Endothelial cell of umbilical vein (primary cell): ENCODE data around the gene ATXN7L2. TPM values are rescaled to one million over a fixed set of nuclear protein-coding genes. Genes with fewer than 3 reads are reported as not detected.

Experiments
- BruUV-seq: library from RNA; stranded (reverse); fragments of 400-500 nt; replicated peaks from 2 replicates; lab custom pipeline; 2021; lab: Mats Ljungman, UMichigan
- CTCF ChIA-PET: fragments of 300-600, 350-600 bp; sonication (Branson Sonifier 250); formaldehyde crosslinking; loops from one replicate; lab custom pipeline; 2021; ENCODE audit warnings: antibody characterized with exemption, inconsistent platforms; lab: Charles Lee
- POLR2A ChIA-PET: fragments of 300-600, 350-600 bp; sonication (Branson Sonifier 250); formaldehyde crosslinking; loops from one replicate; lab custom pipeline; 2021; ENCODE audit warnings: antibody characterized with exemption, inconsistent platforms; lab: Charles Lee
- DNase-seq: peaks from one replicate; pipeline ENCODE4 v3.0.0-alpha.2; 2011; ENCODE audit warnings: low read depth, low spot score
- FAIRE-seq: peaks from 2 replicates; lab custom pipeline; 2011; peaks lifted over from hg19 to GRCh38; lab: Jason Lieb, UNC
- H2AFZ ChIP-seq: 2 replicates; pipeline ENCODE4 v1.6.0; 2012; ENCODE audit warnings: low read depth, low read length, control low read depth, inconsistent platforms
- H3K27ac ChIP-seq: 2 replicates; pipeline ENCODE4 v1.5.1; 2011; ENCODE audit warnings: low read depth, mild to moderate bottlenecking, control low read depth, low read length, moderate library complexity; ENCODE audit not compliant: insufficient read depth
- H3K27me3 ChIP-seq, 2 experiments: 2 replicates each; pipeline versions ENCODE4 v1.6.0 to v1.6.1; 2011; ENCODE audit warnings: low read length in 2 of 2, mixed read lengths in 1 of 2; ENCODE audit not compliant: control insufficient read depth in 2 of 2, insufficient read depth in 2 of 2
- H3K36me3 ChIP-seq, 2 experiments: 2 replicates in 1 of 2; 3 replicates in 1 of 2; pipeline ENCODE4 v1.5.1; 2011; ENCODE audit warnings: low read length in 2 of 2, mild to moderate bottlenecking in 1 of 2, moderate library complexity in 1 of 2; ENCODE audit not compliant: control insufficient read depth in 2 of 2, insufficient read depth in 2 of 2; ENCODE audit errors: extremely low read depth in 1 of 2
- H3K4me1 ChIP-seq: 3 replicates; pipeline ENCODE4 v1.5.1; 2011; ENCODE audit warnings: mild to moderate bottlenecking, low read length; ENCODE audit not compliant: control insufficient read depth, insufficient read depth; ENCODE audit errors: extremely low read depth
- H3K4me2 ChIP-seq: 2 replicates; pipeline ENCODE4 v1.6.1; 2011; ENCODE audit warnings: low read length, control low read depth, mixed read lengths; ENCODE audit not compliant: insufficient read depth
- H3K4me3 ChIP-seq, 3 experiments: fragments of 200-600 bp in 1 of 3; sonication (generic), shearing (Covaris generic) in 1 of 3; replicated peaks in 1 of 3; 2 replicates each; pipeline ENCODE4 v1.5.1; 2011 to 2016; ENCODE audit warnings: control low read depth in 3 of 3, low read length in 3 of 3, mild to moderate bottlenecking in 2 of 3, inconsistent platforms in 1 of 3, low read depth in 1 of 3, moderate library complexity in 1 of 3; ENCODE audit not compliant: insufficient read depth in 1 of 3
- H3K79me2 ChIP-seq: 2 replicates; pipeline ENCODE4 v1.6.0; 2012; ENCODE audit warnings: low read length, inconsistent platforms; ENCODE audit not compliant: control insufficient read depth, insufficient read depth
- H3K9ac ChIP-seq: replicated peaks from 2 replicates; pipeline ENCODE3; 2011; ENCODE audit warnings: low read length, control low read depth; ENCODE audit not compliant: insufficient read depth; ENCODE audit errors: extremely low read depth
- H3K9me1 ChIP-seq: replicated peaks from 3 replicates; pipeline ENCODE4 v1.6.0; 2011; ENCODE audit warnings: mild to moderate bottlenecking, low read length; ENCODE audit not compliant: control insufficient read depth, insufficient read depth; ENCODE audit errors: extremely low read depth
- H3K9me3 ChIP-seq: replicated peaks from 2 replicates; pipeline ENCODE4 v1.5.1; 2012; ENCODE audit warnings: low read length, inconsistent platforms; ENCODE audit not compliant: control insufficient read depth, insufficient read depth
- H4K20me1 ChIP-seq: replicated peaks from 2 replicates; pipeline ENCODE3; 2011; ENCODE audit warnings: mild to moderate bottlenecking, low read length; ENCODE audit not compliant: control insufficient read depth, insufficient read depth; ENCODE audit errors: extremely low read depth
- CTCF ChIP-seq, 2 donors: IDR thresholded peaks; 1 replicate in 1 of 2; 2 replicates in 1 of 2; pipeline ENCODE4 v1.5.1; 2011; ENCODE audit warnings: low read length in 2 of 2, mild to moderate bottlenecking in 2 of 2, moderate library complexity in 2 of 2, control low read depth in 1 of 2, inconsistent platforms in 1 of 2, low read depth in 1 of 2; ENCODE audit not compliant: insufficient read depth in 1 of 2; ENCODE audit errors: extremely low read depth in 1 of 2
- EZH2 ChIP-seq: IDR thresholded peaks from 2 replicates; pipeline ENCODE4 v1.6.1; 2012; ENCODE audit warnings: borderline replicate concordance, low read depth, mild to moderate bottlenecking, moderate library complexity, low read length, inconsistent platforms; ENCODE audit not compliant: severe bottlenecking
- FOS ChIP-seq: IDR thresholded peaks from 2 replicates; pipeline ENCODE4 v1.6.1; 2011; ENCODE audit warnings: mild to moderate bottlenecking, low read length, moderate library complexity, borderline replicate concordance; ENCODE audit not compliant: insufficient read depth
- GATA2 ChIP-seq: IDR thresholded peaks from 2 replicates; pipeline ENCODE4 v1.7.0; 2011; ENCODE audit warnings: low read depth, mild to moderate bottlenecking, moderate library complexity, mixed read lengths, low read length; ENCODE audit not compliant: insufficient read length, insufficient read depth
- JUN ChIP-seq: IDR thresholded peaks from 2 replicates; pipeline ENCODE4 v1.6.1; 2011; ENCODE audit warnings: borderline replicate concordance, low read depth; ENCODE audit not compliant: insufficient read length, insufficient read depth
- MAX ChIP-seq: IDR thresholded peaks from 2 replicates; pipeline ENCODE4 v1.6.1; 2011; ENCODE audit not compliant: insufficient read depth, insufficient read length
- MYC ChIP-seq: IDR thresholded peaks from one replicate; pipeline ENCODE4 v1.6.1; 2011; ENCODE audit warnings: mild to moderate bottlenecking, low read depth, low read length
- POLR2A ChIP-seq: IDR thresholded peaks from 2 replicates; pipeline ENCODE4 v1.6.1; 2012; ENCODE audit warnings: low read depth, mild to moderate bottlenecking, control low read depth, low read length
- POLR2AphosphoS5 ChIP-seq: IDR thresholded peaks from 2 replicates; pipeline ENCODE4 v1.6.1; 2012; ENCODE audit warnings: low read depth, mild to moderate bottlenecking, control low read depth, low read length, moderate library complexity; ENCODE audit not compliant: insufficient read depth
- dilution Hi-C: fragments of 300-500 bp; cut with MboI; formaldehyde crosslinking; loops from one replicate; pipeline ENCODE4 v1.15.0; 2019; ENCODE audit warnings: low sequenced_read_pairs; ENCODE audit not compliant: extremely low pct_ligation_motif_present
- intact Hi-C: fragments of 100-400 bp; cut with micrococcal nuclease; formaldehyde crosslinking; loops from one replicate; pipeline ENCODE4 v1.10.0; 2022
- polyA plus RNA-seq, 4 experiments: library from polyadenylated mRNA; depleted of rRNA in 3 of 4; stranded (reverse) in 3 of 4; unstranded in 1 of 4; fragments of >200 nt; gene quantifications; 2 replicates each; pipeline versions ENCODE4 v1.2.1 to v1.2.3, GENCODE V29; 2011 to 2012; ENCODE audit warnings: missing spikeins in 1 of 4
- total RNA-seq: library from RNA; stranded (reverse); gene quantifications from 2 replicates; pipeline ENCODE4 v1.2.3, GENCODE V29; 2021

The ATXN7L2 gene
- total and polyA plus RNA-seq, 2 donors (not counting 3 experiments of a cell fraction or from before 2014, with no cell fraction given), result 4.4 to 4.9 TPM

GRCh38 chr1:109541102-109541501 lies 57.4 kb downstream of the ATXN7L2 start:
- Histone ChIP-seq H3K9ac (no peak overlapping the region), H3K36me3 (no peaks in the 10 kb centered on the region), H3K4me2 (no peak overlapping the region), H3K4me3 (no peak overlapping the region), H3K27me3 (peaks cover 0 to 2% of the 10 kb centered on the region in 2 experiments), H2AFZ (no peak overlapping the region), H3K9me3 (no peaks in the 10 kb centered on the region), H3K79me2 (no peaks in the 10 kb centered on the region), H3K27ac (no peak overlapping the region), H3K9me1 (no peaks in the 10 kb centered on the region), H3K4me1 (no peaks in the 10 kb centered on the region), H4K20me1 (no peaks in the 10 kb centered on the region)
- TF ChIP-seq FOS (no peak), POLR2A (no peak), GATA2 (no peak), POLR2AphosphoS5 (no peak), JUN (no peak), MYC (no peak), MAX (no peak), EZH2 (no peak), CTCF (IDR thresholded peaks at IDR 0.05; ENCODE audit: extremely low read depth in 1 of 2, insufficient read depth in 1 of 2, low read depth in 1 of 2, low read length in 2 of 2) (no peak)
- ChIA-PET POLR2A (no interaction called here), CTCF (interaction anchor here (1.2 to 6.1 kb wide), 6 partner anchors 9 to 443 kb away, joined by 3 to 42 read pairs (median 8); partner anchors contain the start of gene AHCYL1)
- dilution Hi-C loops, result no loop called here
- no TSS peak for BruUV-seq
- intact Hi-C loops, result loop anchor here (10.0 kb wide), 1 partner anchor 354 kb away; no protein-coding TSS in a partner anchor
- FAIRE-seq, result no peak
- no peak for DNase-seq

Other genes with a start within 250 kb of the ATXN7L2 start
- 1.4 and 2.2 TPM in 2 replicates for gene CELSR2, start 234.4 kb upstream of the ATXN7L2 start, total RNA-seq
- gene CELSR2, start 234.4 kb upstream of the ATXN7L2 start, polyA plus RNA-seq, result 0.76 and 0.90 TPM in 2 replicates
- 23.4 and 29.3 TPM in 2 replicates for gene PSRC1, start 200.8 kb upstream of the ATXN7L2 start, total RNA-seq
- 21.6 and 25.0 TPM in 2 replicates for gene PSRC1, start 200.8 kb upstream of the ATXN7L2 start, polyA plus RNA-seq
- not detected in 2 replicates for gene MYBPHL, start 176.9 kb upstream of the ATXN7L2 start, total RNA-seq
- not detected in 2 replicates for gene MYBPHL, start 176.9 kb upstream of the ATXN7L2 start, polyA plus RNA-seq
- gene SORT1, start 86.0 kb upstream of the ATXN7L2 start, total RNA-seq, result 16.8 and 17.8 TPM in 2 replicates
- 6.4 and 6.8 TPM in 2 replicates for gene SORT1, start 86.0 kb upstream of the ATXN7L2 start, polyA plus RNA-seq
- gene PSMA5, start 57.5 kb upstream of the ATXN7L2 start, total RNA-seq, result 112 and 125 TPM in 2 replicates
- gene PSMA5, start 57.5 kb upstream of the ATXN7L2 start, polyA plus RNA-seq, result 87.9 and 98.1 TPM in 2 replicates
- gene SYPL2, start 17.4 kb upstream of the ATXN7L2 start, total RNA-seq, result not detected in 2 replicates
- 0.02 TPM in 1 of 2 replicates, not detected in the other for gene SYPL2, start 17.4 kb upstream of the ATXN7L2 start, polyA plus RNA-seq
- 6.9 and 7.3 TPM in 2 replicates for gene CYB561D1, start 10.2 kb downstream of the ATXN7L2 start, total RNA-seq
- 7.2 and 9.2 TPM in 2 replicates for gene CYB561D1, start 10.2 kb downstream of the ATXN7L2 start, polyA plus RNA-seq
- 0.78 and 0.88 TPM in 2 replicates for gene AMIGO1, start 25.8 kb downstream of the ATXN7L2 start, total RNA-seq
- gene AMIGO1, start 25.8 kb downstream of the ATXN7L2 start, polyA plus RNA-seq, result 0.67 and 0.80 TPM in 2 replicates
- not detected in 2 replicates for gene GPR61, start 56.0 kb downstream of the ATXN7L2 start, total RNA-seq
- gene GPR61, start 56.0 kb downstream of the ATXN7L2 start, polyA plus RNA-seq, result not detected in 2 replicates
- gene GNAI3, start 64.7 kb downstream of the ATXN7L2 start, total RNA-seq, result 12.9 and 14.0 TPM in 2 replicates
- gene GNAI3, start 64.7 kb downstream of the ATXN7L2 start, polyA plus RNA-seq, result 3.7 and 5.0 TPM in 2 replicates
- 0.30 TPM in 1 of 2 replicates, not detected in the other for gene GNAT2, start 135.7 kb downstream of the ATXN7L2 start, total RNA-seq
- gene GNAT2, start 135.7 kb downstream of the ATXN7L2 start, polyA plus RNA-seq, result 0.08 TPM in 1 of 2 replicates, not detected in the other
- gene AMPD2, start 135.9 kb downstream of the ATXN7L2 start, total RNA-seq, result 69.4 and 82.7 TPM in 2 replicates
- gene AMPD2, start 135.9 kb downstream of the ATXN7L2 start, polyA plus RNA-seq, result 66.5 and 69.4 TPM in 2 replicates
- gene GSTM4, start 172.2 kb downstream of the ATXN7L2 start, total RNA-seq, result 5.5 and 9.5 TPM in 2 replicates
- gene GSTM4, start 172.2 kb downstream of the ATXN7L2 start, polyA plus RNA-seq, result 11.6 and 12.4 TPM in 2 replicates
- 12.0 and 21.5 TPM in 2 replicates for gene GSTM2, start 184.2 kb downstream of the ATXN7L2 start, total RNA-seq
- gene GSTM2, start 184.2 kb downstream of the ATXN7L2 start, polyA plus RNA-seq, result 23.6 and 27.1 TPM in 2 replicates
- 35.5 TPM in 1 of 2 replicates, not detected in the other for gene GSTM1, start 203.9 kb downstream of the ATXN7L2 start, total RNA-seq
- gene GSTM1, start 203.9 kb downstream of the ATXN7L2 start, polyA plus RNA-seq, result 0.16 TPM in 1 of 2 replicates, not detected in the other
- 0.51 and 1.6 TPM in 2 replicates for gene GSTM5, start 228.3 kb downstream of the ATXN7L2 start, total RNA-seq
- gene GSTM5, start 228.3 kb downstream of the ATXN7L2 start, polyA plus RNA-seq, result 0.21 and 0.25 TPM in 2 replicates